HG03159 (cell line): ENCODE results near the gene KRTAP10-10.
"Not testable (repeated sequence)": the region's sequence is repeated elsewhere in the genome, so short reads cannot be mapped to it uniquely, and the experiment has no call there.

Experiments used
- ATAC-seq: cut with Tn5 transposase; IDR thresholded peaks from one replicate; pipeline ENCODE4 v1.9.1; 2021; ENCODE audit warnings: mild to moderate bottlenecking, moderate library complexity; ENCODE audit not compliant: unreplicated experiment

Gene KRTAP10-10

DNA sequence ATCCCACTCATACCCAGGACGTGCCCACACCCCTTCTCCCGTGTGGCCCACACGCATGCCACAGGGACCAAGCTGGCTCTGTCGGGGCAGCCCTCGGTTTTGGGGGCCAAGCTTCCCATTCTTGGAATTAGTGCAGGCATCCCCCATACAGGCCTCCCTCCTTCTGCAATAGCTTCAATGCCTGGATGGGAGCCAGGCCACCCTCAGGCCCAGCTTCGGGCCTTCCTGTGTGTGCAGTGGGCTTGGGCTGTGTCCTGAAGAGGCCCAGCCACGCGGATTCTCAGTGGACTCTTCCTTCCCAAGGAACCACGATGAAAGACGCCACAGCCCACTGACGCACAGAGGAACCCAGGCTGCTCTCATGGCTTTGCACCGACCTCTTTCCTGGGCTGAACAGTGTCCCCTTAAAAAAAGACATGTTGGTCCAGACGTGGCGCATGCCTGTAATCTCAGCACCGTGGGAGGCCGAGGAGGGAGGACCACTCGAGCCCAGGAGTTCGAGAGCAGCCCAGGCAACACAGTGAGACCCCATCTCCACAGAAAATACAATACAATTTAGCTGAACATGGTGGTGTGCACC lies 12.5 kb downstream of the KRTAP10-10 start:
- no peak for ATAC-seq

GRCh38 chr21:44650265-44650972 lies 13.3 kb downstream of the KRTAP10-10 start:
- no peak for ATAC-seq

DNA sequence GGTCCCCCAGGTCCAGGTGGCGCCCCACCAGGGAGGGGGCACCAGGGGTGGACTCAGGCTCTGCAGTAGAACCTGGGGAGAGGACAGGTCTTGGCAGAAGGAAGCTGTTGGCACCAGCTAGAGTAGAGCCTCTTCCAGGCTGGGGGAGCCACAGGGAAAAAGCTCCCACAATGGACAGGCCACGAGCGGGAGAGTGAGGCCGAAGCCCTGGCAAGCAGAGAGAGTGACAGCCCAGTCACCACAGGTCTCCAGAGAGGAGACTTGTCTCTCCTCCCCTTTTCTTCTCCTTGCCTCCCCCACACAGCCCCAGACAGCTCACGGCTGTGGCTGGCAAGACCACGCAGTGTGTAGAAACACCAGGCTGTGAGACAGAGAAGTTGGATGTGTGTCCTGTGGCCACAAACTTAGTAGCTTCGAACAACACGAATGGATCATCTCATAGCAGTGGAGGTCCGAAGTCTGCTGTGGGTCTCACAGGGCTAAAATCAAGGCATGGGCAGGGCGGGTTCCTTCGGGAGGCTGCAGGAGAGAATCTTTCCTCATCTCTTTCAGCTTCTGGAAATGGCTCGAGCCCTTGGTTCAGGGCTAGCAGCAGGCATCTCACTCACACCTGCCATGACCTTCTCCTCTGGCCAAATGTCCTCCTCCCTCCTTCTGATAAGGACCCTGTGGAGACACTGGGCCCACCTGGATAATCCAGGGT lies 14.0 kb downstream of the KRTAP10-10 start:
- no peak for ATAC-seq

- no peak for ATAC-seq
These were observed 16.0 kb downstream of the KRTAP10-10 start for GRCh38 chr21:44653123-44653522.

- no peak for ATAC-seq
These were observed 16.8 kb downstream of the KRTAP10-10 start for GRCh38 chr21:44653656-44654575.

- no peak for ATAC-seq
These were observed 17.5 kb downstream of the KRTAP10-10 start, which contains the start of gene KRTAP12-4 for GRCh38 chr21:44654576-44655175. KRTAP12-4 (minus strand) TSS chr21:44654659; CDS start chr21:44654614, 45 bp downstream.

- no peak for ATAC-seq
These were observed 19.7 kb downstream of the KRTAP10-10 start for GRCh38 chr21:44656868-44657267.

DNA sequence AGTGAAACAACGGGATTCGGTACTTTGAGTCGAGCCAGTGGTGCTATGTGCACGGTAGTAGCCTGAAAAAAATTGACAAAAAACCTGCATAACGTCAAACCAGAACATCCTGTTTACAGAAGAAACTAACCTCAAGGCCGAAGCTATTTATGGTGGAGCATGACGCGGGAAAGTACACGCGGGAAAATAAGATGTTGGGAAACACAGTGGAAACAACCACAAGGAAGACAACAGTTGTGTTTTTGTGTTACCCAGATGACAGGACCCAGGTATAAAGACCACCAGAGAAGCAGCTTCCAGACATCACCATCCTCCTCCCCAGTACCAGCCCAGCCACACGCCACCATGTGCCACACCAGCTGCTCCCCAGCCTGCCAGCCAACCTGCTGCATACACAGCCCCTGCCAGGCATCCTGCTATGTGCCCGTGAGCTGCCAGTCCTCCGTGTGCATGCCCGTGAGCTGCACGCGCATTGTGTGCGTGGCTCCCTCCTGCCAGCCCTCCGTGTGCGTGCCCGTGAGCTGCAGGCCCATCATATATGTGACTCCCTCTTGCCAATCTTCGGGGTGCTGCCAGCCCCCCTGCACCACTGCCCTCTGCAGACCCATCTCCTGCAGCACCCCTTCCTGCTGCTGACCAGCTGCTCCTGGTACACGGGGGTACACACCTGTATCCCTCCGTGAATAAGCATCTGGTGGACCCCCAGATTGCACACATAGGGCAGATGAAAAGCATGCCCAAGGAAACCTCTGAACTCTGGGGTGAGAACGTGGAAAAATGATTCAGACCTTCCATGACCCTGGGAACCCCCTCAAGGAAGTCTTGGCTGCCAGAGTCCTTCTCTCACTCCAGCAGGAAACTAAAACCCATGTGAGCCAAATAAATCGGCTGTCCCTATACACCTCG lies 20.7 kb downstream of the KRTAP10-10 start, which contains the start of gene KRTAP12-3:
Gene KRTAP12-3, plus strand, starts transcription at position 298 of the 906 bp plus-strand sequence. Its CDS starts 48 bp downstream, at position 346.
- ATAC-seq: no peak

DNA sequence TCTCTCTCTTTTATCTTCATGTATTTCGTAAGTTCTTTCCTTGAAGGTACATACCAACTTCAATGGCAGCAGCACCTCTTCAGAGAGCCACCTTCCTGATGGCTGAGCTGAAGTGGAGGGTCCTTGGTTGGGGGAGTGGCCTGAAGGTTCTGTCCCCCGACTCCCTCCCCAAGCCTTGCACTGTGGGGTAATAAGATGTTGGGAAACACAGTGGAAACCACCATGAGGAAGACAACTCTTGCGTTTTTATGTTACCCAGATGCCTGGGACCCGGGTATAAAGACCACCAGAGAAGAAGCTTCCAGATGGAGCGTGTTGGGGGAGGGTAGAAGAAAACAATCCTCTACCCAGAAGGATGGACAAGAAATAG lies 21.4 kb downstream of the KRTAP10-10 start:
- no peak for ATAC-seq

- ATAC-seq: no peak
These were observed 21.9 kb downstream of the KRTAP10-10 start for GRCh38 chr21:44658913-44659595.

DNA sequence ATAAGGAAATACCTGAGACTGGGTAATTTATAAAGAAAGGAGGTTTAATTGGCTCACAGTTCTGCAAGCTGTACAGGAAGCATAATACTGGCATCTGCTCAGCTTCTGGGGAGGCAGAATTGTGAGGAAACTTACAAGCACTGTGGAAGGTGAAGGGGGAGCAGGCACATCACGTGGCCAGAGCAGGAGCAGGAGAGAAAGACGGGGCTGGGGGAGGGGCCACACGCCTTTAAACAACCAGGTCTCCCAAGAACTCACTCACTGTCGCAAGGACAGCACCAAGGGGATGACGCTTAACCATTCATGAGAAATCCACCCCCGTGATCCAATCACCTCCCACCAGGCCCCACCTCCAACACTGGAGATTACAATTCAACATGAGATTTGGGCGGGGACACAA lies 24.4 kb downstream of the KRTAP10-10 start:
- ATAC-seq: not testable (repeated sequence)

DNA sequence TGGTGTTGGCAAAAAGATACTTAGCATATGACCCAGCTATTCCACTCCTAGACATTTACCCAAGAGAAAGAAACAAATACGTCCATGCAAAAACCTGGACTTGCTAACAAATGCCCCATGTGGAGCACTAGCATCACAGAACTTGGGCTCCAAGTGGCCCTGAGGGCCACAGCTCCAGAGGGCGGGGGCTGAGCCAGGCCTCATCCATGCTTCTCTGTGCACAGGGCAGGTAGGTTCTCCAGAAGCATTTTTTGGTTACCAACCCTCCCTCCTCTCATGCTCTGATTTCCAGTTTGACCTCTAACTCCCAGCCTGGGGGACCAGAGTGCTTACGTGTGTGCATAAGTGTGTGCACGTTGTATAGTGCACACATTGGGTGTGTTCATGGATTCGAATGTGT lies 27.5 kb downstream of the KRTAP10-10 start:
- no peak for ATAC-seq

- ATAC-seq: no peak
These were observed 29.5 kb downstream of the KRTAP10-10 start, which contains the start of gene KRTAP12-2 for GRCh38 chr21:44666401-44667320. KRTAP12-2 (minus strand) TSS chr21:44666927; CDS start chr21:44666886, 41 bp downstream.

DNA sequence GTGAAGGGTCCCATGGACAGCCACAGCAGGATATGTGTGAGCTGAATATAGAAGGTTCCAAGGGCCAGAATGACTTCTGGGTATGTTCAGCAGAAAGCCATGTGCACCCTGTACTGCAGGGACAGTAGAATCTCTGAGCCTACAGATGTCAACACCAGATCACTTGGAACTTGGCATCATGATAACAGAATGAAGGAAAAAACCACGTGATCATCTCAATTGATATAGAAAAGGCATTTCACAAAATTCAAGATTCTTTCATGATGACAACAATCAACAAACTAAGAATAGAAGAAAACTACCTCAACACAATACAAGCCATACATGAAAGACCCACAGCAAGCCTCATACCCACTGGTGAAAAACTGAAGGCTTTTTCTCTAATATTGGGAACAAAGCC lies 30.5 kb downstream of the KRTAP10-10 start:
- ATAC-seq: no peak

DNA sequence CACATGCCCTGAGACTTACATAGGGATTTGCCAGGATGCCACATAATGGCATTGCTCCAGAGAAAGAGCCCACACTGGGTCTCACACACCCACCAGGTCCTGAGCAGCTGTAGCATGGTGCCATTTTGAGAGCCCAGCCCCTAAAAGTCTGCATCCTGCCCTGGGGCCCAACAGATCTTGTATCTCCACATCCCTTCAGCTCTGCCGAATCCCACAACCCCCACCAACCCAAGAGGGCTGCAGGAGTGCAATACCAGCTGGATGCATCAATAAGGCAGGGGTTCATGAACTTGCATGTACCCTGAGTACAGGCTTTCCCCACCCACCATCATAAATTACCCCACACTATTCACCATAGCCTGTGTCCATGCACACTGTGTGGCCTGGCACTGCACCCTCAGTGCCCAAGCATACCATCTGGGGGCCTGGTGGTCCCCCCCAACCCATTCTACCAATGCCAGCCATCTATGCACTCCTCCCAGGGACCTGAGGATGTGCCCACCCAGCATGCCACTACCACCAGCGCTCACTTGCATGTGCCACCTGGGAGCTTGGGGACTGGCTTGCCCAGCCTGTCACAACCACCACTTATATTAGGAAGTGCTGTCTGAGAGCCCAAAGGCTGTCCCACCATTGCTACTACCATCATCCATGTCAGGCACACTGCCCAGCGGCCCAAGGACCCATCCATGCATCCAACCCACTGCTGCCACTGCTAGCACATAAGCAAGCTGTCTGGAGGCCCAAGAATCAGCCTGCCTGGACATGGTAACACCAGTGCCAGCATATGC lies 33.7 kb downstream of the KRTAP10-10 start:
- no peak for ATAC-seq

DNA sequence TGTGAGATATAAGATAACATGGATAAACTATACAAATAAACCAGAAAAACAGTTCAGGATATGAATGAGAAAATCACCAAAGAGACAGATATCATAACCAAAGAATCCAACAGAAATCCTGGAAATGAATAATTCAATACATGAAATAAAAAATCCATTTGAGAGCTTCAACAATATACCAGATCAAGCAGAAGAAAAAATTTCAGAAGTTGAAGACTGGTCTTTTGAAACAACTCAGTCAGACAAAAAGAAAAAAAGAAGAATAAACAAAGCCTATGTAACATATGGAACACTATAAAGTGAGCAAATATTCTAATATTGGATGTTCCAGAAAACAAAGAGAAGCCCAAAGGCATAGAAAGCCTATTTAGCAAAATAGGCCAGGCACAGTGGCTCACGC lies 34.8 kb downstream of the KRTAP10-10 start:
- ATAC-seq: no peak

- ATAC-seq: no peak
These were observed 40.7 kb downstream of the KRTAP10-10 start for GRCh38 chr21:44677881-44678280.
